ENCODE measurements around the gene RAB36.

Gene RAB36

GRCh38 chr22:23184764-23185113 is 39.5 kb downstream of the RAB36 start:
- peak; percentile 69 for DNase-seq

GRCh38 chr22:23187211-23187610 is 41.9 kb downstream of the RAB36 start:
- DNase-seq, result no peak

- no peak for DNase-seq
Measured at GRCh38 chr22:23187871-23188700, 42.8 kb downstream of the RAB36 start.

- DNase-seq, result no peak
Measured at GRCh38 chr22:23190526-23190925, 45.2 kb downstream of the RAB36 start.

- DNase-seq, result no peak
Measured at GRCh38 chr22:23192133-23192532, 46.9 kb downstream of the RAB36 start.

GRCh38 chr22:23192558-23192957 is 47.3 kb downstream of the RAB36 start:
- no peak for DNase-seq

- DNase-seq, result no peak
Measured at GRCh38 chr22:23193196-23193827, 48.0 kb downstream of the RAB36 start.

GRCh38 chr22:23193882-23194281 is 48.6 kb downstream of the RAB36 start:
- no peak for DNase-seq

- DNase-seq, result no peak
Measured at GRCh38 chr22:23196165-23196564, 50.9 kb downstream of the RAB36 start.

GRCh38 chr22:23197836-23198235 is 52.6 kb downstream of the RAB36 start:
- no peak for DNase-seq

GRCh38 chr22:23199159-23199558 is 53.9 kb downstream of the RAB36 start:
- DNase-seq, result no peak

- DNase-seq, result no peak
Measured at GRCh38 chr22:23200898-23201297, 55.6 kb downstream of the RAB36 start.

- no peak for DNase-seq
Measured at GRCh38 chr22:23202812-23203451, 57.7 kb downstream of the RAB36 start.

- no peak for DNase-seq
Measured at GRCh38 chr22:23203452-23204124, 58.3 kb downstream of the RAB36 start.

GRCh38 chr22:23204125-23204488 is 58.8 kb downstream of the RAB36 start:
- no peak for DNase-seq

- DNase-seq, result peak; percentile 19
Measured at GRCh38 chr22:23204541-23205157, 59.4 kb downstream of the RAB36 start.

- DNase-seq, result no peak
Measured at GRCh38 chr22:23205339-23206049, 60.2 kb downstream of the RAB36 start.

- DNase-seq, result no peak
Measured at GRCh38 chr22:23206915-23207314, 61.6 kb downstream of the RAB36 start.

GRCh38 chr22:23207729-23208393 is 62.6 kb downstream of the RAB36 start:
- DNase-seq, result peak; percentile 51

GRCh38 chr22:23210428-23211170 is 65.3 kb downstream of the RAB36 start:
- no peak for DNase-seq

GRCh38 chr22:23211622-23212021 is 66.3 kb downstream of the RAB36 start:
- no peak for DNase-seq

All from NCI-H1694 (cell line).